Germinal center (tissue), 1 donor: ENCODE measurements around the gene EOGT.

Experiments used
- DNase-seq: peaks from one replicate; pipeline ENCODE4 v3.0.0; 2012; ENCODE audit warnings: mixed read lengths, low spot score

The EOGT gene

DNA sequence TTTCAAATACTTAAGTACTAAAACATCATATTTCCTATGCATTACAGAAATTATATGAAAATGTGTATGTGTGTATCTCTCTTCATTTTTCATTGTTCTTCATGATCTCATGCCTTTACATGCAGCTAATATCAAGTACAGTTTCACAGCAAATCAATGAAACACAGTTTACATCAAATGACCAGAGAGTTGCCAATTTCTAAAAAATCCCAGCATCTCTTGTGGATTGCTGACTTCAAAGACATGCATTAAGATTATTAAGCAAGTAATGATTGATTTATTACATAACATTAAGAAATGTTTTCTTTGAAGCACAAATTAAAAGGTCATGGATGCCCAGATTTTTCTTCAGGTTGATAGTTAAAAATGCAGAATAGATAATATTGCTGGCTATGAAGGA is 50.1 kb downstream of the EOGT start:
- DNase-seq, result no peak

DNA sequence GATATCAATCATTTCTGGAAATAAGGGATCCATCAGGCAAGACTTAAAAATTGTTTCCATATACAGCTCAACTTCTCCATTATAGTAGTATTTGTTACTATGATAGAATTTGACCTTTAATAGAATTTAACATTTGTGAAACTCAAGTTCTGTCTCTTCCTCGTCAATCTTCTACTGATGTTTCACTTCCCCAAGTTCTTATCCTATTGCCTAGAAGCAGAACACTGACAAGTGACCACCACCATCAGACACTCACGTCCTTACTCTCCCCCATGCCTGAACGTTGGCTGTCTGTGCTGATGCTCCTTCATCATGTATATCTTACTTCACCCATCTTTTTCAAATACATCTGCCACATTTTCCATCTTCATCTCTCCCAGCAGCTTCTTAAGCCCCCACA is 54.6 kb downstream of the EOGT start:
- no peak for DNase-seq

DNA sequence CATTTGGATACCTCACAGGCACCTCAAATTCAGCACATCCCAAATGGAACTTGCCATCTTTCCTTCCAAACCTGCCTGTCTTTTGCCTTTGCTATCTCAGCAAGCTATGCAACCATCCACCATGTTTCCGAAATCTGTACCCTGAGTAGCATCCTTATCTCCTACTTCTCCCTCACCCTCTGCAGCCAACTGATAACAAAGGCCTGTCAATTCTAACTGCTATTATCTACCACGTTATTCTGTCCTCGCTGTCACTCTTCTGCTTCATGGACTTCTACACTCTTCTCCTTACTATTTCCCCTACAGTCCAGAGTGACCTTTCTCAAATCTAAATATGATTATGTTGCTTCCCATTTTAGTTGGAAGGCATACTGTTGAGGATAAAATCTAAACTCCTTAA is 55.6 kb downstream of the EOGT start:
- DNase-seq, result no peak

DNA sequence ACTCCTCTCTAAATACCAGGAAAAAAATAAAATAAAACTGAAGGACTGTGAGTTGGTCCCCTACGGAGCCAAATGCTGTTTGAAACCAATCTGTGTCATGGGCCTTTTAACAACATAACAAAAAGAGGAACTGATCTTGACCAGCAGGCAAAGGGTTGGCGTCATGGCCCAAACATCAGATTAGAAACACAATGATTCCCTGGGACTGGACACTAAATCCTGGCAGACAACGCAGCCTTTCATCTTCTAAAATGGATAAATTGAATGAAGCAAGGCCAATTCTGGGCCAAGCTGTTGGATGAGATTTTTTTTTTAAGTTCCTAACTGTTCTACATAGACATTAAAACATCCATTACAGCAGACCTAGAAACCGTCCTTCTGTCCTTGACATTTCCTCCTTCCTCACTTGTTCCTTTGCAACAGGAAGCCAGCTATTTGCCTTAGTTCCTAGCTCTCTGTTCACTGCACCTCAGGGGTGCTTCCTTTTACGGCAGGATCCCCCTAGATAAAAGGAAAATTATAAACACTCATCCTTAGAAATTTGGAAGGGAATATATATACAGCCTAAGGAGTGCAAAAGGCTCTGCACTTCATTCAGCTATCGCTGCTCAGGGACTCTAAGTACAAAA is 59.6 kb downstream of the EOGT start:
- DNase-seq, result no peak

DNA sequence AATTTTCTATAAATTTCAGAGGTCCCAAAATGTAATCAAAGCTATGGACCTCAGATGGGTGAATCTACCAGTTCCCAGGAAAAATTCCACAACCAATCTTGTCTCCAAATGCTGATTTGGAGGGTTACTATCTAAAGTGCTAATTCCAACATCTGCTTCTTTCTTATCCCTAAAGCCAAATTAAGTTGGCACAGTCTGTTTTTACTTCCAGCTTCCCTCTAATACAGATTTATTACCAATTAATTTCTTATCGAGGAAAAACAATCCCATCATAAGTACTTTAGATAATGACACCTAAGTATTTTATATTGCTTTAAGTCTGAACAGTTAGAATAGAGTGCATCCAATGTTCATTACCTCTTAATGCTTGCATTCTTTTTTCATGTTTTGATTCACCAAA is 68.3 kb downstream of the EOGT start:
- DNase-seq, result no peak

DNA sequence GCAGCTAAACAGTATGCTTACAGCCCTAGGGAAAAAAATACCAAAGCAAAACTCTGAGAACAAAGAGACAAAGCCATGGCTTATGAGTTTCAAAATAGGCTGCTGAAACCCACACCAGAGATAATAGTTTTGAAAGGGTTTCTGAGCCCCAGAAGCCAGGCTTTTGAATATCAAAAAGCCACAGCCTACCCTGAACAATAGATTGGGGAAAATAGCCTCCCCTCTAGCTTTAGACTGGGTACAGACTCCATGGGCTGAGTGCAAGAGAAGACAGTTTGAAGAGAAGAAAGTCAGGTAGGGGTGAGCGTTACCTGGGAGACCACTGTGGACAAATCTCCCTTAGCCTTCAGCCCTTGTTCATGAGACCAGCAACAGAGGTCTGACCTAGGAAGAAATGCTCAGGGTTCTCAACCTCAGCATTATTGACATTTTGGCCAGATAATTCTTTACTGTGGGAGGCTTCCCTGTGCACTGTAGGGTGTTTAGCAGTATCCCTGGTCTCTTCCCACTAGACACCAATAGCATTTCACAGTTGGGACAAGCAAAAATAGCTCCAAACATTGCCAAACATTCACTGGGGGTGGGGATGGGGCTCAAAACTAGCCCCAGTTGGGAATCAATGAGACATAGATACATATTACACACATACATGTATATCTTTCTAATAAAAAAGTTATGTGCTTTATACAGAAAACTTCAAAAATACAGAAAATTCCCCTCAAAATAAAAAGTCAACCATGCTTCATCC is 69.6 kb downstream of the EOGT start:
- DNase-seq, result no peak

DNA sequence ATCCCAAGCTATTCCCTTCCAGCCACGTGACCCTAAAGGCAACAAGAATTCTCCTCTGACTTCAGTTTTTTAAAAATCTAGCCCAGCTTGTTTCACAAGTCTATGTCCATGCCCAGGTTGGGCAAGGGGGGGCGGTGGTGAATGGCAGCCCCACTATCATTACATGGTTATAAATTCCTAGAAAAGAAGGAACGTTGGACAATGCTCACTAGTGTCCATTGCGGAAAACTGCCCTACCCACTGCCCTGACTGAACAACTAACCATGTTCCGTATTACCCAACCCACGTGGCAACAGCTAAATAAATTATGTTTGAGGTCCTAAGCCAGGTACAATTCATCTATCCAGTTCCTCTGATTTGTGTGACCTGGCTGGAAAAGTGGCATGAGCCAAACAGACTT is 72.4 kb downstream of the EOGT start:
- no peak for DNase-seq

DNA sequence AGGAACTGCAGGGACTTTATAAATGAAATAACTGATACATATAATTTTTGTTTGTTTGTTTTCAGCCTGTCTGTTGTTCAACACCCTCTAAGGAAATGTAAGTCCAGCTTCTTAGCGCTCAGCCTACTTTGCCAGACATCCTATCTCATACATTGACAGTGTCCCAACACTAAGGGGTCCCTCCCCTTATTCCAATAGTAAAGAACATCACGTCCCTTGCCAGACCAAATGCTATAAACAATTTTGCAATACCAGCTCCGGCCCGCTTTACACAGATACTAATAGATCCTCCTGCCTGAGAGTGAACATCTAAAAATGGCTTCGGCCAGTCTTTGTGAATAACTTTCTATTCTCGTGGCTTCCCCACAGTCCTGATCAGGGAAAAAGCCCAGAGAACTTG is 76.6 kb downstream of the EOGT start:
- no peak for DNase-seq

DNA sequence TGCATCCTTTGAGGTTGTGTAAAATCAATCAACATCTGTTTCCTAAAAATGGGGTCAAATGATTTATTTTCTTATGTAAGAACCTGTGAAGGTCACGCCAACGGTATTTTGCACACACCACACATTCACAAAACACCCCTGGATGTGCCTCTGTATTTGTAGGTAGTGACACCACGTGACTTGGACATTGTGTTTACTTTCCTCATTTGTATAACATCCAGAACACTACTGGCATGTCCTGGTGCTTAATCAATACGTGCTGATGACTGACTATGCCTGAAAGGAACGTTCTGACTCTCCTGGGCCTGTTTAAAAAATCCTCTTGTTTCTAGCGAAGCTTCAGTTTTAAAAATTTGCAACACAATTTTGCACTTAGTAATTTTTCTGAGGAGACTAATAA is 77.7 kb downstream of the EOGT start:
- DNase-seq, result no peak

DNA sequence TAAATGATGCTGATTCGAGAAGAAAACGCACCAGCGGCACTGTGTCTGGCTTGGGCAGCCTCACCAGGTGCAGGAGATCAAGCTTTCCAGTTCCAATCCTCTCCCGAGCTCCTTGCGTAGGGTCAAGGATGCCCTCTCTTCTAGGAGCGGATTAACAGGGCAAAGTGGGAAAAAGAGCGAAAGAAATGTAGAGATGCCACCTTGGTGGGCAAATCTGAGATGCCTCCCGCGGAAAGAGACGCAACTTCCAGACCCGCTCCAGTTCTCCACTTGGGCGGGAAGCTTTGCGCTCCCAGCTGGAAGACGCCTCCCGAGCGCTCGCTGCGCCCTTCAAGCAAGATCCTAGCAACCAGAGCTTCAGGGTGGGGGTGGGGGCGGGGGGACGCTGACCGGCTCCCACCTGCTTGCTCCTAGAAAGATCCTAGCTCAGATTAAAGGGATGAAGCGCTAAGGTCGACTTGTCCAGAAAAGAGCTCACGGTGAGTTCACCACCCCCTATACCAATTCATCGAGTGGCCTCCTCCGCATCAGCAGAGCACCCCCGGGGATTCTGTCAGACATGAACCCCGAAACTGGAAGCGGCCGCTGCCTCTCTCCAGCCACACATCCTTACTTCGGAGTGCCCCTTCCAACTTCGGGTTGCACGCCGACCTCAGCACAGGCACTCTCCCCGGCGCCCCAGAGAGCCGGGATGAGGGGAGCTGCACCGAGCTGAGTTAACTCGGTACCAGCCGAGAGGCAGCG is 81.9 kb downstream of the EOGT start:
- DNase-seq, result no peak
